GM23338 (cell line): Measurements from ENCODE around the gene USP49. TPM values are rescaled to one million over a fixed set of nuclear protein-coding genes. Genes with fewer than 3 reads are reported as not detected.

ENCODE experiments used
- JUNB ChIP-seq: IDR thresholded peaks from one replicate; pipeline ENCODE4 v1.6.1; 2016; ENCODE audit warnings: antibody characterized with exemption; ENCODE audit not compliant: unreplicated experiment
- NANOG ChIP-seq: IDR thresholded peaks from 2 replicates; pipeline ENCODE4 v1.6.1; 2016; ENCODE audit warnings: antibody characterized with exemption, borderline replicate concordance
- POLR2AphosphoS5 ChIP-seq: IDR thresholded peaks from 2 replicates; pipeline ENCODE4 v1.6.1; 2016; ENCODE audit warnings: antibody characterized with exemption, low read depth
- ZNF462 ChIP-seq: fragments of 250-450 bp; sonication (Bioruptor Pico); IDR thresholded peaks from 2 replicates; pipeline ENCODE4 v1.5.0; 2020; ENCODE audit warnings: mild to moderate bottlenecking, moderate library complexity
- polyA plus RNA-seq: library from polyadenylated mRNA; unstranded; fragments of >200 nt; fragmentation: Nextera tagmentation; extraction: Ambion mirVana; gene quantifications from 2 replicates; pipeline ENCODE4 v1.2.1, GENCODE V29; 2016
- total RNA-seq: library from RNA; depleted of rRNA; stranded (reverse); fragments of >200 nt; shearing (Covaris generic); gene quantifications from 2 replicates; pipeline ENCODE4 v1.2.3, GENCODE V29; 2014
- TF ChIP-seq, protein P1 (sequence below), 2 experiments: fragments of 200-600 bp in 1 of 2; sonication (generic) in 1 of 2; conservative IDR thresholded peaks; 2 replicates each; pipeline versions ENCODE4 v1.5.1 to v1.6.1; 2016 to 2017; ENCODE audit warnings: antibody characterized with exemption in 2 of 2, low read depth in 2 of 2, mild to moderate bottlenecking in 2 of 2, moderate library complexity in 1 of 2
- TF ChIP-seq, protein P2 (sequence below): IDR thresholded peaks from 2 replicates; pipeline ENCODE4 v1.6.1; 2016; ENCODE audit warnings: antibody characterized with exemption

The USP49 gene
- total and polyA plus RNA-seq, 2 experiments from 2014 or later = 5.9 to 21.5 TPM

GRCh38 chr6:41832263-41832662 is 62.9 kb downstream of the USP49 start (continued):
- no peak for TF ChIP-seq ZNF462 (CRISPR knock-in tag)
- TF ChIP-seq, protein P1, sequence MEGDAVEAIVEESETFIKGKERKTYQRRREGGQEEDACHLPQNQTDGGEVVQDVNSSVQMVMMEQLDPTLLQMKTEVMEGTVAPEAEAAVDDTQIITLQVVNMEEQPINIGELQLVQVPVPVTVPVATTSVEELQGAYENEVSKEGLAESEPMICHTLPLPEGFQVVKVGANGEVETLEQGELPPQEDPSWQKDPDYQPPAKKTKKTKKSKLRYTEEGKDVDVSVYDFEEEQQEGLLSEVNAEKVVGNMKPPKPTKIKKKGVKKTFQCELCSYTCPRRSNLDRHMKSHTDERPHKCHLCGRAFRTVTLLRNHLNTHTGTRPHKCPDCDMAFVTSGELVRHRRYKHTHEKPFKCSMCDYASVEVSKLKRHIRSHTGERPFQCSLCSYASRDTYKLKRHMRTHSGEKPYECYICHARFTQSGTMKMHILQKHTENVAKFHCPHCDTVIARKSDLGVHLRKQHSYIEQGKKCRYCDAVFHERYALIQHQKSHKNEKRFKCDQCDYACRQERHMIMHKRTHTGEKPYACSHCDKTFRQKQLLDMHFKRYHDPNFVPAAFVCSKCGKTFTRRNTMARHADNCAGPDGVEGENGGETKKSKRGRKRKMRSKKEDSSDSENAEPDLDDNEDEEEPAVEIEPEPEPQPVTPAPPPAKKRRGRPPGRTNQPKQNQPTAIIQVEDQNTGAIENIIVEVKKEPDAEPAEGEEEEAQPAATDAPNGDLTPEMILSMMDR (conservative IDR thresholded peaks at IDR 0.05; ENCODE audit: low read depth in 2 of 2) = no peak
- TF ChIP-seq JUNB = no peak
- no peak for TF ChIP-seq NANOG
- no peak for TF ChIP-seq POLR2AphosphoS5
- TF ChIP-seq, protein P2, sequence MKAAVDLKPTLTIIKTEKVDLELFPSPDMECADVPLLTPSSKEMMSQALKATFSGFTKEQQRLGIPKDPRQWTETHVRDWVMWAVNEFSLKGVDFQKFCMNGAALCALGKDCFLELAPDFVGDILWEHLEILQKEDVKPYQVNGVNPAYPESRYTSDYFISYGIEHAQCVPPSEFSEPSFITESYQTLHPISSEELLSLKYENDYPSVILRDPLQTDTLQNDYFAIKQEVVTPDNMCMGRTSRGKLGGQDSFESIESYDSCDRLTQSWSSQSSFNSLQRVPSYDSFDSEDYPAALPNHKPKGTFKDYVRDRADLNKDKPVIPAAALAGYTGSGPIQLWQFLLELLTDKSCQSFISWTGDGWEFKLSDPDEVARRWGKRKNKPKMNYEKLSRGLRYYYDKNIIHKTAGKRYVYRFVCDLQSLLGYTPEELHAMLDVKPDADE = no peak
